Measurements from ENCODE around the gene OIT3. TPM values are rescaled to one million over a fixed set of nuclear protein-coding genes. Genes with fewer than 3 reads are reported as not detected.
A peak's percentile ranks its signal among the peaks of the same experiment; 100 is the strongest.
"Not testable (repeated sequence)": the region's sequence is repeated elsewhere in the genome, so short reads cannot be mapped to it uniquely, and the experiment has no call there.

Gene OIT3
- total RNA-seq, 1 experiment from 2014 or later = not detected

DNA sequence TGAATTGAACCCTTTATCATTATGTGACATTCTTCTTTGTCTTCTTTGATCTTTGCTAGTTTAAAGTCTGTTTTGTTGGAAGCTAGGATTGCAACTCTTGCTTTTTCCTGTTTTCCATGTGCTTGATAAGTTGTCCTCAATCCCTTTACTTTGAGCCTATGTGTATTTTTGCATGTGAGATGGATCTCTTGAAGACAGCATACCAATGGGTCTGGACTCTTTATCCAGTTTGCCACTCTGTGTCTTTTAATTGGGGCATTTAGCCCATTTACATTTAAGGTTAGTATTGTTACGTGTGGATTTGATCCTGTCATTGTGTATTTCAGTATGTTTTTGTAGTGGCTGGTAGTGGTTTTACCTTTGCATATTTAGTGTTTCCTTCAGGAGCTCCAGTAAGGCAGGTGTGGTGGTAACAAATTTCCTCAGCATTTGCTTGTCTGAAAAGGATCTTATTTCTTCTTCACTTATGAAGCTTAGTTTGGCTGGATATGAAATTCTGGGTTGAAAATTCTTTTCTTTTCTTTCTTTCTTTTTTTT is 27.7 kb downstream of the OIT3 start:
- H4K20me1 ChIP-seq (ENCODE audit: insufficient read depth, low read depth, low read length); H2AFZ ChIP-seq (ENCODE audit: low read length); H3K4me2 ChIP-seq (ENCODE audit: low read depth, low read length, poor library complexity, severe bottlenecking); H3K27me3 ChIP-seq (ENCODE audit: low read length); H3K36me3 ChIP-seq (ENCODE audit: insufficient read depth, low read length); H3K4me1 ChIP-seq (ENCODE audit: low read length); H3K79me2 ChIP-seq (ENCODE audit: low read length); H3K27ac ChIP-seq (ENCODE audit: low read length); H3K9ac ChIP-seq (ENCODE audit: low read length); H3K9me2 ChIP-seq (replicated peaks; ENCODE audit: insufficient read depth, low read length); H3K9me3 ChIP-seq (ENCODE audit: low read length); H3K4me3 ChIP-seq (ENCODE audit: low read length); DNase-seq: not testable (repeated sequence)

DNA sequence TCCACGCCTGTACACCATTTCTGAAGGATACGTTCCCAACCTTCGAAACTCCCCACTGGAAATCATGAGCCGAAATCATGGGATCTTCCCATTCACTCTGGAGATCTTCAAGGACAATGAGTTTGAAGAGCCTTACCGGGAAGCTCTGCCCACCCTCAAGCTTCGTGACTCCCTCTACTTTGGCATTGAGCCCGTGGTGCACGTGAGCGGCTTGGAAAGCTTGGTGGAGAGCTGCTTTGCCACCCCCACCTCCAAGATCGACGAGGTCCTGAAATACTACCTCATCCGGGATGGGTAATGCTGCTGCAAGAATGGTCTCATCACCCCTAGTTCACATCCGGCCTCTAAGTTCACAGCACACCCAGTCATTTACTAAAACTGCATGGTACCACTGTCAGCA is 30.8 kb downstream of the OIT3 start:
- Histone ChIP-seq H3K4me3 (ENCODE audit: low read length) (no peak overlapping the region), H3K27ac (ENCODE audit: low read length) (no peak overlapping the region), H3K4me1 (ENCODE audit: low read length) (no peaks in the 10 kb centered on the region), H3K9me2 (replicated peaks; ENCODE audit: insufficient read depth, low read length) (no peaks in the 10 kb centered on the region), H3K27me3 (ENCODE audit: low read length) (no peaks in the 10 kb centered on the region), H3K9me3 (ENCODE audit: low read length) (no peaks in the 10 kb centered on the region), H3K36me3 (ENCODE audit: insufficient read depth, low read length) (no peaks in the 10 kb centered on the region), H3K79me2 (ENCODE audit: low read length) (no peaks in the 10 kb centered on the region), H4K20me1 (ENCODE audit: insufficient read depth, low read depth, low read length) (no peaks in the 10 kb centered on the region), H2AFZ (ENCODE audit: low read length) (no peak overlapping the region), H3K9ac (ENCODE audit: low read length) (no peak overlapping the region), H3K4me2 (ENCODE audit: low read depth, low read length, poor library complexity, severe bottlenecking) (no peak overlapping the region)
- no peak for DNase-seq

GRCh38 chr10:72925951-72926465 is 32.5 kb downstream of the OIT3 start:
- H3K36me3 ChIP-seq (ENCODE audit: insufficient read depth, low read length) = no peaks in the 10 kb centered on the region
- no peak overlapping the region for H3K4me3 ChIP-seq (ENCODE audit: low read length)
- no peak overlapping the region for H2AFZ ChIP-seq (ENCODE audit: low read length)
- no peak for DNase-seq
- H3K27me3 ChIP-seq (ENCODE audit: low read length) = no peaks in the 10 kb centered on the region
- no peaks in the 10 kb centered on the region for H3K4me1 ChIP-seq (ENCODE audit: low read length)
- no peaks in the 10 kb centered on the region for H3K9me2 ChIP-seq (replicated peaks; ENCODE audit: insufficient read depth, low read length)
- no peak overlapping the region for H3K4me2 ChIP-seq (ENCODE audit: low read depth, low read length, poor library complexity, severe bottlenecking)
- H4K20me1 ChIP-seq (ENCODE audit: insufficient read depth, low read depth, low read length) = no peaks in the 10 kb centered on the region
- H3K9me3 ChIP-seq (ENCODE audit: low read length) = no peaks in the 10 kb centered on the region
- no peak overlapping the region for H3K9ac ChIP-seq (ENCODE audit: low read length)
- no peak overlapping the region for H3K27ac ChIP-seq (ENCODE audit: low read length)
- no peaks in the 10 kb centered on the region for H3K79me2 ChIP-seq (ENCODE audit: low read length)

DNA sequence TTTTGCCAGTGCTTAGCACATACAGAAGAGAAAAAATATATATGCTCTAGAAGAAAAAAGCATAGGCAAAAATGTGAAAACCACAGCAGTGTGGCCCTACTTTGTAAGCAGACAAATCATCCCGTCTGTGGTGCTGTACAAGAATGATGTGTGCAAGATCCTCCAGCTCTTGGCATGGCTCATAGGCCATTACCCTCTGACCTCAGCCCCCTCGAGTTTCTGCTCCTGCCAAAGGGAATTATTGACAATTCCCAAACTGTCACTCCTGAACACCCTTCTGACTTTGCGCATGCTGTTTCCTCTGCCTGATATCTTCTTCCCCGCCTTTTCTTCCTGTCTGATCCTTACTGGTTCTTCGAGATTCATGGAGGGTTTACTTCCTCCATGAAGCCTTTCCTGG is 33.9 kb downstream of the OIT3 start:
- no peaks in the 10 kb centered on the region for H3K4me1 ChIP-seq (ENCODE audit: low read length)
- no peaks in the 10 kb centered on the region for H3K79me2 ChIP-seq (ENCODE audit: low read length)
- H3K9me2 ChIP-seq (replicated peaks; ENCODE audit: insufficient read depth, low read length) = no peaks in the 10 kb centered on the region

DNA sequence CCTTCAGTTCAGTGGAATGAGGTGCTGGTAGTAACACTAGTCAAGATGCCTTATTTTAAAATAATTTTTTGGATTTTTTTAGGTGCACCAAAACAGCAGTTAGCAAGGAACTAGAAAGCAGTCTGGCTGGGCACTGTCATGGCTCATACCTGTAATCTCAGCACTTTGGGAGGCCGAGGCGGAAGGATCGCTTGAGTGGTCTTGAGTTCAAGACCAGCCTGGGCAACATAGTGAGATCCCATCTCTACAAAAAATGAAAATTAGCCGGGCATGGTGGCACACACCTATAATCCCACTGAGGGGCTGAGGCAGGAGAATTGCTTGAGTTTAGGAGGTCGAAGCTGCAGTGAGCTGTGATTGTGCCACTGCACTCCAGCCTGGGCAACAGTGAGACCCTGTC is 35.3 kb downstream of the OIT3 start:
- Histone ChIP-seq H3K4me3 (ENCODE audit: low read length) (no peak overlapping the region), H3K4me1 (ENCODE audit: low read length) (no peaks in the 10 kb centered on the region), H3K4me2 (ENCODE audit: low read depth, low read length, poor library complexity, severe bottlenecking) (no peak overlapping the region), H3K36me3 (ENCODE audit: insufficient read depth, low read length) (no peaks in the 10 kb centered on the region), H3K9me3 (ENCODE audit: low read length) (no peaks in the 10 kb centered on the region), H3K9ac (ENCODE audit: low read length) (no peak overlapping the region), H4K20me1 (ENCODE audit: insufficient read depth, low read depth, low read length) (no peaks in the 10 kb centered on the region), H2AFZ (ENCODE audit: low read length) (no peak overlapping the region), H3K27me3 (ENCODE audit: low read length) (no peaks in the 10 kb centered on the region), H3K27ac (ENCODE audit: low read length) (no peak overlapping the region), H3K9me2 (replicated peaks; ENCODE audit: insufficient read depth, low read length) (no peaks in the 10 kb centered on the region), H3K79me2 (ENCODE audit: low read length) (no peaks in the 10 kb centered on the region)
- DNase-seq = no peak

More for the DNA sequence above, 33.9 kb downstream of the OIT3 start:
- no peak overlapping the region for H2AFZ ChIP-seq (ENCODE audit: low read length)
- DNase-seq = no peak
- no peaks in the 10 kb centered on the region for H3K9me3 ChIP-seq (ENCODE audit: low read length)
- no peaks in the 10 kb centered on the region for H3K27me3 ChIP-seq (ENCODE audit: low read length)
- no peak overlapping the region for H3K4me2 ChIP-seq (ENCODE audit: low read depth, low read length, poor library complexity, severe bottlenecking)
- H3K9ac ChIP-seq (ENCODE audit: low read length) = no peak overlapping the region
- no peak overlapping the region for H3K4me3 ChIP-seq (ENCODE audit: low read length)
- H4K20me1 ChIP-seq (ENCODE audit: insufficient read depth, low read depth, low read length) = no peaks in the 10 kb centered on the region
- no peak overlapping the region for H3K27ac ChIP-seq (ENCODE audit: low read length)
- no peaks in the 10 kb centered on the region for H3K36me3 ChIP-seq (ENCODE audit: insufficient read depth, low read length)

GRCh38 chr10:72930276-72930675 is 36.7 kb downstream of the OIT3 start:
- Histone ChIP-seq H3K9me3 (ENCODE audit: low read length) (no peaks in the 10 kb centered on the region), H3K9ac (ENCODE audit: low read length) (no peak overlapping the region), H2AFZ (ENCODE audit: low read length) (no peak overlapping the region), H3K9me2 (replicated peaks; ENCODE audit: insufficient read depth, low read length) (no peaks in the 10 kb centered on the region), H3K36me3 (ENCODE audit: insufficient read depth, low read length) (no peaks in the 10 kb centered on the region), H3K4me1 (ENCODE audit: low read length) (no peaks in the 10 kb centered on the region), H3K27ac (ENCODE audit: low read length) (no peak overlapping the region), H3K27me3 (ENCODE audit: low read length) (no peaks in the 10 kb centered on the region), H4K20me1 (ENCODE audit: insufficient read depth, low read depth, low read length) (no peaks in the 10 kb centered on the region), H3K79me2 (ENCODE audit: low read length) (no peaks in the 10 kb centered on the region), H3K4me3 (ENCODE audit: low read length) (no peak overlapping the region), H3K4me2 (ENCODE audit: low read depth, low read length, poor library complexity, severe bottlenecking) (no peak overlapping the region)
- DNase-seq = no peak

DNA sequence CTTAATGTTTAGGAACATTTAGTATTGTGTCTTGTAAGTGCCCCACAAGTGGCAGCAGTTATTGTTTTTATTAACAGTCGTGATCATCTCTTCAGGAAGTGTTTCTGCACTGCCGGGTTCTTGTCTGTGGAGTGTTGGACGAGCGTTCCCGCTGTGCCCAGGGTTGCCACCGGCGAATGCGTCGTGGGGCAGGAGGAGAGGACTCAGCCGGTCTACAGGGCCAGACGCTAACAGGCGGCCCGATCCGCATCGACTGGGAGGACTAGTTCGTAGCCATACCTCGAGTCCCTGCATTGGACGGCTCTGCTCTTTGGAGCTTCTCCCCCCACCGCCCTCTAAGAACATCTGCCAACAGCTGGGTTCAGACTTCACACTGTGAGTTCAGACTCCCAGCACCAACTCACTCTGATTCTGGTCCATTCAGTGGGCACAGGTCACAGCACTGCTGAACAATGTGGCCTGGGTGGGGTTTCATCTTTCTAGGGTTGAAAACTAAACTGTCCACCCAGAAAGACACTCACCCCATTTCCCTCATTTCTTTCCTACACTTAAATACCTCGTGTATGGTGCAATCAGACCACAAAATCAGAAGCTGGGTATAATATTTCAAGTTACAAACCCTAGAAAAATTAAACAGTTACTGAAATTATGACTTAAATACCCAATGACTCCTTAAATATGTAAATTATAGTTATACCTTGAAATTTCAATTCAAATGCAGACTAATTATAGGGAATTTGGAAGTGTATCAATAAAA is 38.9 kb downstream of the OIT3 start:
- Histone ChIP-seq H3K27me3 (ENCODE audit: low read length) (no peaks in the 10 kb centered on the region), H3K9ac (ENCODE audit: low read length) (no peak overlapping the region), H3K4me2 (ENCODE audit: low read depth, low read length, poor library complexity, severe bottlenecking) (no peak overlapping the region), H3K9me2 (replicated peaks; ENCODE audit: insufficient read depth, low read length) (no peaks in the 10 kb centered on the region), H3K9me3 (ENCODE audit: low read length) (no peaks in the 10 kb centered on the region), H3K79me2 (ENCODE audit: low read length) (no peaks in the 10 kb centered on the region), H3K27ac (ENCODE audit: low read length) (no peak overlapping the region), H3K4me3 (ENCODE audit: low read length) (no peak overlapping the region), H2AFZ (ENCODE audit: low read length) (no peak overlapping the region), H4K20me1 (ENCODE audit: insufficient read depth, low read depth, low read length) (no peaks in the 10 kb centered on the region), H3K36me3 (ENCODE audit: insufficient read depth, low read length) (no peaks in the 10 kb centered on the region), H3K4me1 (ENCODE audit: low read length) (no peaks in the 10 kb centered on the region)
- peak; percentile 31 for DNase-seq

DNA sequence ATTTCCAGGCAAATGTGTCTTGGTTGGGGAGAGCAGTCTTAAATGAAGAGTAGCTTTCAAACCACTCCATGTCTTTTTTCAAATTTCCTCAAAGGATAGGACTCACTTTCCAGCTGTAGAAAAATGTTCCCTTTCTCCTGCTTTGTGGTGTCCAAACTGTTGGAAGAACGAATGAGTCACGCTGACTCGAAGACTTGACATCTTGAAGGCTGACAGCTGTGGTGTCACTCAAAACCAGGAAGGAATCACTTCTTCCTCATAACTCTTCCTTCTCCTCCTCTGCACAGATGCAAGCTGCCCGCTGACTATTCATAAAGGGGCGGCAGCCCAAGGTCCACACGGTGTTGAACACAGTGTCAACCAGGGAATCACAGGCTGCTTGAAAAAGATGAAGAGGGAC is 41.8 kb downstream of the OIT3 start:
- DNase-seq = no peak
- Histone ChIP-seq H3K4me2 (ENCODE audit: low read depth, low read length, poor library complexity, severe bottlenecking) (no peak overlapping the region), H3K4me3 (ENCODE audit: low read length) (no peak overlapping the region), H3K27ac (ENCODE audit: low read length) (no peak overlapping the region), H3K9ac (ENCODE audit: low read length) (no peak overlapping the region), H3K4me1 (ENCODE audit: low read length) (no peaks in the 10 kb centered on the region), H3K27me3 (ENCODE audit: low read length) (no peaks in the 10 kb centered on the region), H3K79me2 (ENCODE audit: low read length) (no peaks in the 10 kb centered on the region), H3K9me2 (replicated peaks; ENCODE audit: insufficient read depth, low read length) (no peaks in the 10 kb centered on the region), H2AFZ (ENCODE audit: low read length) (no peak overlapping the region), H4K20me1 (ENCODE audit: insufficient read depth, low read depth, low read length) (no peaks in the 10 kb centered on the region), H3K9me3 (ENCODE audit: low read length) (no peaks in the 10 kb centered on the region), H3K36me3 (ENCODE audit: insufficient read depth, low read length) (no peaks in the 10 kb centered on the region)

All from Karpas-422 (cell line).